ENCODE measurements around the gene KLK15.

DNA sequence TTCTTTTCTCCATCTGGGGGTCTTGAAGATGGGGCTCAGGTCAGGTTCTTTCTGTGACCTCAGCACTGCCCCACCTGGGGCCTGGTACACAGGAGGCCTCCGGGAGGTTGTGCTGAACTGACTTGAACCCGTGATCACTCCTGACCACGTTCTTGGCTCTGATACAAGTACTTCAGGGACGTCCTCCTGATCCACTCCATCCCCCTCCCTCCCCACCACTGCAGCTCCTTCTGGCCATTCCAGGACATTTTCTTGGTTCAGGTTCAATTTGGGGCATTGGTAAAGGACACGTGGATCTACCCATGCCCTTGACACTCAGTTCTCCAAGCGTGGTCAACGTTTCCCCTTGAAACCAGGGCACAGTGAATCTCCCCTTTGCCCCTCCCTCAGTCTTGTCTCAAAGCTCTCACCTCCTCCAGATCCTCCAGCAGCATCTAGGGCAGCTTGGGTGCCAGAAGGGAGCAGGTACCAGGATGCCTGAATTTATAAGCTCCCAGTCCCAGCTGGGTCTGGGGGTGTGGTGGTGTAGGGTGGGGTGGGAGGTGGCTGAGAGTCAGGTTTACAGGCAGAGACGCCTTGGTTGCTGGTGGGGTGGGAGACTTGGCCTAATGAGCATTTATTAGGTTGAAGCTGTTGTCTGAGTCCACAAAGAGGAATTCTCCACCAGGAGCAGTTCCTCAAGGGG, at the start of gene KLK15:
- TF ChIP-seq POLR2AphosphoS5 (IDR thresholded peaks at IDR 0.05; ENCODE audit: borderline replicate concordance, low read depth, low read length) (no peak), EZH2 (IDR thresholded peaks at IDR 0.05) (no peak), FOXP2 (optimal IDR thresholded peaks at IDR 0.05; ENCODE audit: control extremely low read depth, extremely low read length, insufficient read depth) (no peak)
